HEK293T (cell line): ENCODE results near the gene L2HGDH.

Experiments
- CTCF ChIA-PET: fragments of 350-600 bp; formaldehyde crosslinking; extraction: SDS; loops from one replicate; lab custom pipeline; 2021; ENCODE audit warnings: antibody characterized with exemption, inconsistent platforms; lab: Yijun Ruan, JAX
- POLR2A ChIA-PET: fragments of 350-600 bp; formaldehyde crosslinking; extraction: SDS; loops from one replicate; lab custom pipeline; 2020; ENCODE audit warnings: antibody characterized with exemption, inconsistent platforms; lab: Yijun Ruan, JAX
- DNase-seq: peaks from one replicate; pipeline ENCODE4 v3.0.0; 2012; ENCODE audit warnings: mixed read lengths; ENCODE audit errors: extremely low spot score
- ARNT ChIP-seq: fragments of 450-650 bp; IDR thresholded peaks from 2 replicates; pipeline ENCODE4 v1.6.1; 2017; ENCODE audit warnings: mild to moderate bottlenecking
- BHLHE40 ChIP-seq: fragments of 450-650 bp; IDR thresholded peaks from 2 replicates; pipeline ENCODE4 v1.6.1; 2016; ENCODE audit warnings: mild to moderate bottlenecking, moderate library complexity, borderline replicate concordance
- CTBP1 ChIP-seq: fragments of 450-650 bp; IDR thresholded peaks from 2 replicates; pipeline ENCODE4 v1.6.1; 2016; ENCODE audit warnings: borderline replicate concordance
- ELF4 ChIP-seq: fragments of 450-650 bp; IDR thresholded peaks from 2 replicates; pipeline ENCODE4 v1.6.1; 2017; ENCODE audit warnings: antibody characterized with exemption
- FOXA1 ChIP-seq: fragments of 450-650 bp; IDR thresholded peaks from 2 replicates; pipeline ENCODE4 v1.6.1; 2016; ENCODE audit warnings: mild to moderate bottlenecking
- FOXK2 ChIP-seq: fragments of 450-650 bp; IDR thresholded peaks from 2 replicates; pipeline ENCODE4 v1.6.1; 2016; ENCODE audit warnings: mild to moderate bottlenecking
- FOXM1 ChIP-seq: fragments of 450-650 bp; IDR thresholded peaks from 2 replicates; pipeline ENCODE4 v1.6.1; 2017; ENCODE audit warnings: mild to moderate bottlenecking, borderline replicate concordance
- HDGF ChIP-seq: fragments of 450-650 bp; IDR thresholded peaks from 2 replicates; pipeline ENCODE4 v1.6.1; 2017; ENCODE audit warnings: antibody characterized with exemption, borderline replicate concordance
- L3MBTL2 ChIP-seq: fragments of 450-650 bp; conservative IDR thresholded peaks from 2 replicates; pipeline ENCODE4 v1.6.1; 2016; ENCODE audit warnings: mild to moderate bottlenecking
- LEF1 ChIP-seq: fragments of 450-650 bp; IDR thresholded peaks from 2 replicates; pipeline ENCODE4 v1.6.1; 2017; ENCODE audit warnings: mild to moderate bottlenecking, borderline replicate concordance
- NFRKB ChIP-seq: fragments of 450-650 bp; IDR thresholded peaks from 2 replicates; pipeline ENCODE4 v1.6.1; 2016; ENCODE audit warnings: mild to moderate bottlenecking, moderate library complexity
- SP1 ChIP-seq: fragments of 450-650 bp; IDR thresholded peaks from 2 replicates; pipeline ENCODE4 v1.6.1; 2017
- SUZ12 ChIP-seq: fragments of 450-650 bp; IDR thresholded peaks from 2 replicates; pipeline ENCODE4 v1.6.1; 2016; ENCODE audit warnings: mild to moderate bottlenecking
- TARDBP ChIP-seq: fragments of 450-650 bp; IDR thresholded peaks from 2 replicates; pipeline ENCODE4 v1.6.1; 2016
- ZNF384 ChIP-seq: fragments of 450-650 bp; IDR thresholded peaks from 2 replicates; pipeline ENCODE4 v1.6.1; 2016
- TF ChIP-seq, protein P1 (sequence below): fragments of 450-650 bp; IDR thresholded peaks from 2 replicates; pipeline ENCODE4 v1.6.1; 2016

Gene L2HGDH

GRCh38 chr14:50260511-50260910 lies 51.5 kb downstream of the L2HGDH start:
- DNase-seq = peak; percentile 27
- no peak for TF ChIP-seq ELF4
- no peak for TF ChIP-seq SUZ12
- no peak for TF ChIP-seq FOXM1
- TF ChIP-seq, protein P1, sequence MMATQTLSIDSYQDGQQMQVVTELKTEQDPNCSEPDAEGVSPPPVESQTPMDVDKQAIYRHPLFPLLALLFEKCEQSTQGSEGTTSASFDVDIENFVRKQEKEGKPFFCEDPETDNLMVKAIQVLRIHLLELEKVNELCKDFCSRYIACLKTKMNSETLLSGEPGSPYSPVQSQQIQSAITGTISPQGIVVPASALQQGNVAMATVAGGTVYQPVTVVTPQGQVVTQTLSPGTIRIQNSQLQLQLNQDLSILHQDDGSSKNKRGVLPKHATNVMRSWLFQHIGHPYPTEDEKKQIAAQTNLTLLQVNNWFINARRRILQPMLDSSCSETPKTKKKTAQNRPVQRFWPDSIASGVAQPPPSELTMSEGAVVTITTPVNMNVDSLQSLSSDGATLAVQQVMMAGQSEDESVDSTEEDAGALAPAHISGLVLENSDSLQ = no peak
- no peak for TF ChIP-seq CTBP1
- TF ChIP-seq BHLHE40 = no peak
- TF ChIP-seq HDGF = no peak
- no peak for TF ChIP-seq FOXK2
- TF ChIP-seq L3MBTL2 = no peak
- no peak for TF ChIP-seq ARNT
- no peak for TF ChIP-seq LEF1
- TF ChIP-seq FOXA1 = no peak
- TF ChIP-seq SP1 = no peak
- ChIA-PET CTCF (interaction anchor here (0.6 to 1.2 kb wide), 4 partner anchors 12 to 68 kb away, joined by 3 to 5 read pairs (median 4); no protein-coding TSS in a partner anchor), POLR2A (no interaction called here)

- no peak for DNase-seq
- ChIA-PET POLR2A (no interaction called here), CTCF (interaction anchor here (0.6 to 1.2 kb wide), 3 partner anchors 12 to 67 kb away, joined by 3 to 4 read pairs (median 3); no protein-coding TSS in a partner anchor)
- TF ChIP-seq ELF4 = no peak
- TF ChIP-seq ZNF384 = no peak
- TF ChIP-seq FOXA1 = no peak
- TF ChIP-seq L3MBTL2 = no peak
- no peak for TF ChIP-seq NFRKB
- TF ChIP-seq CTBP1 = no peak
- no peak for TF ChIP-seq ARNT
- no peak for TF ChIP-seq BHLHE40
- no peak for TF ChIP-seq FOXM1
- no peak for TF ChIP-seq SP1
- TF ChIP-seq HDGF = no peak
Measured at GRCh38 chr14:50260072-50260471, 52.0 kb downstream of the L2HGDH start.

GRCh38 chr14:50257732-50258131 lies 54.3 kb downstream of the L2HGDH start:
- CTCF ChIA-PET = no interaction called here
- no peak for DNase-seq
- POLR2A ChIA-PET = no interaction called here
- TF ChIP-seq CTBP1 = no peak
- TF ChIP-seq, protein P1 = no peak

DNA sequence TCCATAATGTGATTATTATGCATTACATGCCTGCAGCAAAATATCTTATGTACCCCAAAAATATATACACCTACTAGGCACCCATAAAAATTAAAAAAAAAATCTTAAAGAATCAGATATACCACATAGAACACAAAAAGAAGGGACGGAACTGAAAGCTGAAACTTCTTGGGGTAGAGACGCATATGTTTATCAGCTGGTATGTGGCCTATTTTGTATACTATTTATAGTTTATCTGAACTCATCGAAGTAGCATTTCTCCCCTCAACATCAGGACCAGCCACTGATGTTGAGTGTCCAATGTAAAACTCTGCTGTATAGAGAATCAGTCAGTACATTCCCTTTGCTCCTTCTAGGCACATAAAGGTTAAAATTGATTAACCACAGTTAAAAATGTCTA lies 57.8 kb downstream of the L2HGDH start:
- TF ChIP-seq FOXK2 (no peak), ELF4 (no peak), SP1 (no peak), ARNT (no peak), FOXA1 (no peak), LEF1 (no peak), FOXM1 (no peak), CTBP1 (no peak), SUZ12 (no peak), ZNF384 (no peak), BHLHE40 (no peak), NFRKB (no peak), HDGF (no peak)
- TF ChIP-seq, protein P1 = no peak
- no peak for DNase-seq
- CTCF ChIA-PET = interaction anchor here (0.6 kb wide), 1 partner anchor 325 kb away, joined by 4 read pairs; no protein-coding TSS in a partner anchor
- POLR2A ChIA-PET = no interaction called here

- TF ChIP-seq ZNF384 (no peak), SP1 (no peak), CTBP1 (no peak), TARDBP (no peak), FOXM1 (no peak), NFRKB (no peak), L3MBTL2 (no peak), ELF4 (no peak), BHLHE40 (no peak), HDGF (no peak)
- TF ChIP-seq, protein P1 = no peak
- ChIA-PET CTCF (interaction anchor here (0.6 kb wide), 1 partner anchor 1311 kb away, joined by 3 read pairs; no protein-coding TSS in a partner anchor), POLR2A (no interaction called here)
- no peak for DNase-seq
Measured at GRCh38 chr14:50249136-50249775, 62.8 kb downstream of the L2HGDH start.
